ENCODE results near the gene GJB3. TPM values are rescaled to one million over a fixed set of nuclear protein-coding genes. Genes with fewer than 3 reads are reported as not detected.

GJB3 gene
- total and polyA plus RNA-seq, 10 of the 15 experiments (the other 5 are each of a cell fraction or from before 2014, with no cell fraction given): not detected

GRCh38 chr1:34757386-34757785 is 23.6 kb upstream of the GJB3 start:
- Histone ChIP-seq H3K9ac (ENCODE audit: control insufficient read depth, insufficient read depth, low read length) (no peak overlapping the region), H3K4me1 (ENCODE audit: control insufficient read depth, insufficient read depth, low read length) (no peaks in the 10 kb centered on the region), H3K4me3 (no peak overlapping the region), H3K36me3 (ENCODE audit: control insufficient read depth in 2 of 2, insufficient read depth in 2 of 2, low read length in 1 of 2) (no peaks in the 10 kb centered on the region), H3K9me3 (replicated peaks; ENCODE audit: control insufficient read depth, insufficient read depth, low read length) (no peaks in the 10 kb centered on the region), H3K27ac (ENCODE audit: control insufficient read depth, insufficient read depth) (no peak overlapping the region), H3K27me3 (replicated peaks in 1 of 2; ENCODE audit: control insufficient read depth in 2 of 2, insufficient read depth in 2 of 2, low read length in 1 of 2) (no peaks in the 10 kb centered on the region; a peak in 2 of 4 replicates), H3K79me2 (ENCODE audit: control insufficient read depth, insufficient read depth, low read length) (no peaks in the 10 kb centered on the region), H3K4me2 (ENCODE audit: control insufficient read depth, insufficient read depth) (no peak overlapping the region), H2AFZ (ENCODE audit: control insufficient read depth, low read depth, low read length) (no peak overlapping the region), H4K20me1 (ENCODE audit: control insufficient read depth, insufficient read depth) (no peaks in the 10 kb centered on the region)
- SMC1A ChIA-PET (ENCODE audit: uncharacterized antibody, unreplicated experiment): interaction anchor here (0.7 kb wide), 1 partner anchor 9 kb away, joined by 4 read pairs; no protein-coding TSS in a partner anchor
- BruUV-seq (replicated peaks): no TSS peak
- POLR2A ChIA-PET: no interaction called here
- CTCF ChIA-PET: interaction anchor here (1.0 kb wide), 1 partner anchor 14 kb away, joined by 3 read pairs; no protein-coding TSS in a partner anchor
- in situ Hi-C loops (cut with MboI) (no loop called here), intact Hi-C loops (cut with micrococcal nuclease; ENCODE audit: unreplicated experiment) (no loop called here)
- RAD21 ChIA-PET (ENCODE audit: unreplicated experiment): no interaction called here
- DNase-seq (ENCODE audit: low read depth, low spot score) (no peak), FAIRE-seq (no peak), ATAC-seq (no peak)
- 24% methylated on average over 21 of the region's 21 CpGs for WGBS (ENCODE audit: insufficient coverage, insufficient replicate concordance, low lambda C conversion rate, missing lambda C conversion rate)
- TF ChIP-seq, protein P1, sequence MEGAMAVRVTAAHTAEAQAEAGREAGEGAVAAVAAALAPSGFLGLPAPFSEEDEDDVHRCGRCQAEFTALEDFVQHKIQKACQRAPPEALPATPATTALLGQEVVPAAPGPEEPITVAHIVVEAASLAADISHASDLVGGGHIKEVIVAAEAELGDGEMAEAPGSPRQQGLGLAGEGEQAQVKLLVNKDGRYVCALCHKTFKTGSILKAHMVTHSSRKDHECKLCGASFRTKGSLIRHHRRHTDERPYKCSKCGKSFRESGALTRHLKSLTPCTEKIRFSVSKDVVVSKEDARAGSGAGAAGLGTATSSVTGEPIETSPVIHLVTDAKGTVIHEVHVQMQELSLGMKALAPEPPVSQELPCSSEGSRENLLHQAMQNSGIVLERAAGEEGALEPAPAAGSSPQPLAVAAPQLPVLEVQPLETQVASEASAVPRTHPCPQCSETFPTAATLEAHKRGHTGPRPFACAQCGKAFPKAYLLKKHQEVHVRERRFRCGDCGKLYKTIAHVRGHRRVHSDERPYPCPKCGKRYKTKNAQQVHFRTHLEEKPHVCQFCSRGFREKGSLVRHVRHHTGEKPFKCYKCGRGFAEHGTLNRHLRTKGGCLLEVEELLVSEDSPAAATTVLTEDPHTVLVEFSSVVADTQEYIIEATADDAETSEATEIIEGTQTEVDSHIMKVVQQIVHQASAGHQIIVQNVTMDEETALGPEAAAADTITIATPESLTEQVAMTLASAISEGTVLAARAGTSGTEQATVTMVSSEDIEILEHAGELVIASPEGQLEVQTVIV (IDR thresholded peaks at IDR 0.05; ENCODE audit: borderline replicate concordance, partially characterized antibody): no peak
- TF ChIP-seq, protein P2, sequence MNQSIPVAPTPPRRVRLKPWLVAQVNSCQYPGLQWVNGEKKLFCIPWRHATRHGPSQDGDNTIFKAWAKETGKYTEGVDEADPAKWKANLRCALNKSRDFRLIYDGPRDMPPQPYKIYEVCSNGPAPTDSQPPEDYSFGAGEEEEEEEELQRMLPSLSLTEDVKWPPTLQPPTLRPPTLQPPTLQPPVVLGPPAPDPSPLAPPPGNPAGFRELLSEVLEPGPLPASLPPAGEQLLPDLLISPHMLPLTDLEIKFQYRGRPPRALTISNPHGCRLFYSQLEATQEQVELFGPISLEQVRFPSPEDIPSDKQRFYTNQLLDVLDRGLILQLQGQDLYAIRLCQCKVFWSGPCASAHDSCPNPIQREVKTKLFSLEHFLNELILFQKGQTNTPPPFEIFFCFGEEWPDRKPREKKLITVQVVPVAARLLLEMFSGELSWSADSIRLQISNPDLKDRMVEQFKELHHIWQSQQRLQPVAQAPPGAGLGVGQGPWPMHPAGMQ (IDR thresholded peaks at IDR 0.05; ENCODE audit: borderline replicate concordance): no peak
- no peak for TF ChIP-seq RBBP5 (conservative IDR thresholded peaks at IDR 0.05)
- TF ChIP-seq HCFC1 (IDR thresholded peaks at IDR 0.05; ENCODE audit: low read length): no peak
- TF ChIP-seq ZNF274 (IDR thresholded peaks at IDR 0.05; ENCODE audit: insufficient read depth, insufficient read length): no peak
- no peak for TF ChIP-seq KLF5 (IDR thresholded peaks at IDR 0.05; ENCODE audit: partially characterized antibody)
- TF ChIP-seq MEF2A (IDR thresholded peaks at IDR 0.05; ENCODE audit: insufficient read depth, low read depth, low read length): no peak
- TF ChIP-seq PML (IDR thresholded peaks at IDR 0.05; ENCODE audit: low read length): no peak
- TF ChIP-seq EGR1 (IDR thresholded peaks at IDR 0.05; ENCODE audit: borderline replicate concordance in 1 of 2, low read depth in 2 of 2, low read length in 2 of 2): no peak
- TF ChIP-seq, protein P3, sequence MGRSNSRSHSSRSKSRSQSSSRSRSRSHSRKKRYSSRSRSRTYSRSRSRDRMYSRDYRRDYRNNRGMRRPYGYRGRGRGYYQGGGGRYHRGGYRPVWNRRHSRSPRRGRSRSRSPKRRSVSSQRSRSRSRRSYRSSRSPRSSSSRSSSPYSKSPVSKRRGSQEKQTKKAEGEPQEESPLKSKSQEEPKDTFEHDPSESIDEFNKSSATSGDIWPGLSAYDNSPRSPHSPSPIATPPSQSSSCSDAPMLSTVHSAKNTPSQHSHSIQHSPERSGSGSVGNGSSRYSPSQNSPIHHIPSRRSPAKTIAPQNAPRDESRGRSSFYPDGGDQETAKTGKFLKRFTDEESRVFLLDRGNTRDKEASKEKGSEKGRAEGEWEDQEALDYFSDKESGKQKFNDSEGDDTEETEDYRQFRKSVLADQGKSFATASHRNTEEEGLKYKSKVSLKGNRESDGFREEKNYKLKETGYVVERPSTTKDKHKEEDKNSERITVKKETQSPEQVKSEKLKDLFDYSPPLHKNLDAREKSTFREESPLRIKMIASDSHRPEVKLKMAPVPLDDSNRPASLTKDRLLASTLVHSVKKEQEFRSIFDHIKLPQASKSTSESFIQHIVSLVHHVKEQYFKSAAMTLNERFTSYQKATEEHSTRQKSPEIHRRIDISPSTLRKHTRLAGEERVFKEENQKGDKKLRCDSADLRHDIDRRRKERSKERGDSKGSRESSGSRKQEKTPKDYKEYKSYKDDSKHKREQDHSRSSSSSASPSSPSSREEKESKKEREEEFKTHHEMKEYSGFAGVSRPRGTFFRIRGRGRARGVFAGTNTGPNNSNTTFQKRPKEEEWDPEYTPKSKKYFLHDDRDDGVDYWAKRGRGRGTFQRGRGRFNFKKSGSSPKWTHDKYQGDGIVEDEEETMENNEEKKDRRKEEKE (IDR thresholded peaks at IDR 0.05): no peak
- TF ChIP-seq YY1 (IDR thresholded peaks at IDR 0.05; ENCODE audit: low read depth, low read length): no peak
- TF ChIP-seq MTA3 (IDR thresholded peaks at IDR 0.05; ENCODE audit: borderline replicate concordance, low read length): no peak
- TF ChIP-seq RUNX3 (IDR thresholded peaks at IDR 0.05; ENCODE audit: low read length): no peak
